DOHH2 (cell line): ENCODE measurements around the gene SH3RF2.

Experiments
- H3F3A ChIP-seq: fragments of 200-600 bp; sonication (generic), shearing (Covaris generic); 2 replicates; pipeline ENCODE4 v1.6.0; 2016; ENCODE audit warnings: antibody characterized with exemption, mild to moderate bottlenecking; ENCODE audit not compliant: control insufficient read depth, insufficient read depth
- H3K27ac ChIP-seq: fragments of 200-600 bp; sonication (generic); 2 replicates; pipeline ENCODE4 v1.5.1; 2014; ENCODE audit warnings: low read depth, mild to moderate bottlenecking, low read length, moderate library complexity
- H3K27me3 ChIP-seq: fragments of 200-600 bp; sonication (generic); 2 replicates; pipeline ENCODE4 v1.6.1; 2014; ENCODE audit warnings: mild to moderate bottlenecking, low read length, mixed read lengths; ENCODE audit not compliant: control insufficient read depth
- H3K36me3 ChIP-seq: fragments of 200-600 bp; sonication (generic); 2 replicates; pipeline ENCODE4 v1.6.1; 2014; ENCODE audit warnings: mild to moderate bottlenecking, low read length, moderate library complexity, mixed read lengths; ENCODE audit not compliant: control insufficient read depth
- H3K4me1 ChIP-seq: fragments of 200-600 bp; sonication (generic); 2 replicates; pipeline ENCODE4 v1.6.1; 2014; ENCODE audit warnings: mild to moderate bottlenecking, low read length, mixed read lengths; ENCODE audit not compliant: control insufficient read depth
- H3K4me2 ChIP-seq: fragments of 200-600 bp; sonication (generic); 2 replicates; pipeline ENCODE4 v1.6.0; 2014; ENCODE audit warnings: mild to moderate bottlenecking, low read length, moderate library complexity
- H3K4me3 ChIP-seq: fragments of 200-600 bp; sonication (generic); 2 replicates; pipeline ENCODE4 v1.5.1; 2014; ENCODE audit warnings: mild to moderate bottlenecking, low read length, mixed read lengths
- H3K79me2 ChIP-seq: fragments of 200-600 bp; sonication (generic); 2 replicates; pipeline ENCODE4 v1.6.1; 2014; ENCODE audit warnings: mild to moderate bottlenecking, low read length, mixed read lengths; ENCODE audit not compliant: control insufficient read depth
- H3K9me2 ChIP-seq: fragments of 200-600 bp; sonication (generic); replicated peaks from 2 replicates; pipeline ENCODE4 v1.6.1; 2014; ENCODE audit warnings: mild to moderate bottlenecking, low read length, mixed read lengths; ENCODE audit not compliant: control insufficient read depth
- H3K9me3 ChIP-seq: fragments of 200-600 bp; sonication (generic); 2 replicates; pipeline ENCODE4 v1.6.1; 2014; ENCODE audit warnings: antibody characterized with exemption, low read length, mixed read lengths; ENCODE audit not compliant: control insufficient read depth, insufficient read depth
- H4K20me1 ChIP-seq: fragments of 200-600 bp; sonication (generic); 2 replicates; pipeline ENCODE4 v1.6.0; 2014; ENCODE audit warnings: low read depth, mild to moderate bottlenecking, antibody characterized with exemption, low read length, moderate library complexity; ENCODE audit not compliant: control insufficient read depth, insufficient read depth
- EZH2phosphoT487 ChIP-seq: fragments of 200-600 bp; sonication (generic); IDR thresholded peaks from 2 replicates; pipeline ENCODE4 v1.6.1; 2017; ENCODE audit warnings: borderline replicate concordance, mild to moderate bottlenecking, antibody characterized with exemption, low read length, moderate library complexity, mixed read lengths
- TF ChIP-seq, protein P1 (sequence below): fragments of 200-600 bp; sonication (generic); IDR thresholded peaks from one replicate; pipeline ENCODE4 v1.5.1; 2014; ENCODE audit warnings: antibody characterized with exemption, mild to moderate bottlenecking, low read depth, low read length; ENCODE audit not compliant: poor library complexity, severe bottlenecking

SH3RF2 gene

DNA sequence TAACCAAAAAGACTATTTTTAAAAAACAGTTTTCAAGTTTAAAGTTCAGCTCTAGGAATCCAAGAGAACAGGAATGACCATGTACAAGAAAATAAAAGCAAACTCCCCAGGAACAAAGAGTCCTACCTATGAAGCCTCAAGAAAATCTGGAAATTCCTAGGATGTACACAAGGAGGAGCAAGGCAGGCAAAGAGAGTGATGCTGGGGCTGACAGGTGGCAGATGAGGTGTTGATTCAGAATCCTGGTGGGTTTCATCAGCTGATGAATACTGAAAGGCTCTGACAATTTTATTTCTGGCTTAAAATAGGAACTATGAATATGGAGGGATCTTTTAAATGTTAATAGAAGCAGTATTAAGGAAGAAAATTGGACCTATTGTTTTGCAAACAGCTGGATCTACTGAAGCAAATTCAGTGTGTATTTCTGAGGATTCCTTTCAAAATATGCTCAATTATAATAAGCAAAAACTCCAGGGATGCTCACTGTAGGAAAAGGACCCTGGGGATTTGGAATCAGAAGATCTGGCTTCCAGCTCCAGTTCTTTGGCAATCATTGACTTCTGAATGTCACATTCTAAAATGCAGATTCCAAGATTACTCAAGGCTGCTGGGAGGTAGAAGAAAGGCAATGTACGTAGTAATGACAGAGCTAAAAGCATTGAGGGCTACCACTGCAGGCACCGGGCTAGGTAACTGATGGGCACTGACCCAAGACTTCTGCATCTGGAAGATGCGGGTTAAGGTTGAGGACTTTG is 28.0 kb upstream of the SH3RF2 start:
- Histone ChIP-seq H3F3A (no peaks in the 10 kb centered on the region), H3K27me3 (no peaks in the 10 kb centered on the region), H3K9me3 (no peaks in the 10 kb centered on the region), H3K9me2 (no peaks in the 10 kb centered on the region), H3K4me1 (no peaks in the 10 kb centered on the region), H3K4me2 (no peak overlapping the region), H3K27ac (no peak overlapping the region), H3K4me3 (no peak overlapping the region), H3K36me3 (no peaks in the 10 kb centered on the region), H4K20me1 (no peaks in the 10 kb centered on the region), H3K79me2 (no peaks in the 10 kb centered on the region)
- TF ChIP-seq EZH2phosphoT487 = no peak
- TF ChIP-seq, protein P1, sequence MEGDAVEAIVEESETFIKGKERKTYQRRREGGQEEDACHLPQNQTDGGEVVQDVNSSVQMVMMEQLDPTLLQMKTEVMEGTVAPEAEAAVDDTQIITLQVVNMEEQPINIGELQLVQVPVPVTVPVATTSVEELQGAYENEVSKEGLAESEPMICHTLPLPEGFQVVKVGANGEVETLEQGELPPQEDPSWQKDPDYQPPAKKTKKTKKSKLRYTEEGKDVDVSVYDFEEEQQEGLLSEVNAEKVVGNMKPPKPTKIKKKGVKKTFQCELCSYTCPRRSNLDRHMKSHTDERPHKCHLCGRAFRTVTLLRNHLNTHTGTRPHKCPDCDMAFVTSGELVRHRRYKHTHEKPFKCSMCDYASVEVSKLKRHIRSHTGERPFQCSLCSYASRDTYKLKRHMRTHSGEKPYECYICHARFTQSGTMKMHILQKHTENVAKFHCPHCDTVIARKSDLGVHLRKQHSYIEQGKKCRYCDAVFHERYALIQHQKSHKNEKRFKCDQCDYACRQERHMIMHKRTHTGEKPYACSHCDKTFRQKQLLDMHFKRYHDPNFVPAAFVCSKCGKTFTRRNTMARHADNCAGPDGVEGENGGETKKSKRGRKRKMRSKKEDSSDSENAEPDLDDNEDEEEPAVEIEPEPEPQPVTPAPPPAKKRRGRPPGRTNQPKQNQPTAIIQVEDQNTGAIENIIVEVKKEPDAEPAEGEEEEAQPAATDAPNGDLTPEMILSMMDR = no peak

DNA sequence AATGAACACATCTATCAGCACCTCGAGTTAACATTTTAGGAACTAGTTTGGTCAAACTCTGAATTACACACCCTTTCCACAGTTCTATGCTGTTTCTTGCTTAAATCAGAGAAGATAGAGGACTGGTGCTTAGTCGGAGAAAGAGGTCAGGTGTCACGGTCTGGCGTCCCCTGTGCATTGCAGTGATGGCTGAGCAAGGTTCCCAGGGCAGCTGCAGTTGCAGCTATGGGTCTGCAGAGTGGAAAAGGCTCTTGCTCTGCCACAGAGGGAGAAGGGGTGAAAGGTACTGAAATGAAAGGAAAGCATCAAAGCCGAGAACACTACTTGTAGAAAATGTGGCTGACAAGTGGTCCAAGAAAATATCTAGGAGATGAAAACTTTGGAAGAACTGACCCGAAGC is 25.2 kb upstream of the SH3RF2 start:
- Histone ChIP-seq H4K20me1 (no peaks in the 10 kb centered on the region), H3K9me2 (no peaks in the 10 kb centered on the region), H3K27me3 (no peaks in the 10 kb centered on the region), H3K79me2 (no peaks in the 10 kb centered on the region), H3K4me2 (no peak overlapping the region), H3K4me1 (no peaks in the 10 kb centered on the region), H3K9me3 (no peaks in the 10 kb centered on the region), H3K27ac (no peak overlapping the region), H3K4me3 (no peak overlapping the region), H3F3A (no peaks in the 10 kb centered on the region), H3K36me3 (no peaks in the 10 kb centered on the region)
- TF ChIP-seq, protein P1 = no peak
- no peak for TF ChIP-seq EZH2phosphoT487

DNA sequence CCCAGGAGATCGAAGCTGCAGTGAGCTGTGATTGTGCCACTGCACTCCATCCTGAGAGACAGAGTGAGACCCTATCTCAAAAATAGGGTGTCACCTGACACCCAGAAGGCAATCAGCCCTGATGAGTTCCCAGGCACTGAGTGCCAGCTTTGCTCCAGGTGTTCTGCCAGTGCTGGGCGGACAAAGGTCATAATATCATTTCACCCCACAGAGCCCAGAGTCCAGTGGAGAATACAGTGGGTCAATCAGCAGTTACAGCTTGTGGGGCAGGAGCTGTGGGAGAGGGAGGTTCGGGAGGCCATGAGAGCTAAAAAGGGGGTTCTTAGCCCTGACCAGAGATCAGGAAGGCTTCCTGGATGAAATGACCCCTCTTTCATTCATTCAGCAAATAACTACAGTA is 24.4 kb upstream of the SH3RF2 start:
- H3K4me2 ChIP-seq = no peak overlapping the region
- no peaks in the 10 kb centered on the region for H3K4me1 ChIP-seq
- H3K9me3 ChIP-seq = no peaks in the 10 kb centered on the region
- H4K20me1 ChIP-seq = no peaks in the 10 kb centered on the region
- no peak overlapping the region for H3K4me3 ChIP-seq
- H3K9me2 ChIP-seq = no peaks in the 10 kb centered on the region
- no peaks in the 10 kb centered on the region for H3F3A ChIP-seq
- H3K79me2 ChIP-seq = no peaks in the 10 kb centered on the region
- TF ChIP-seq EZH2phosphoT487 = no peak
- TF ChIP-seq, protein P1 = no peak
- no peaks in the 10 kb centered on the region for H3K27me3 ChIP-seq
- no peaks in the 10 kb centered on the region for H3K36me3 ChIP-seq
- H3K27ac ChIP-seq = no peak overlapping the region
